Osteoblast (primary cell): ENCODE measurements around the gene SYNE3. TPM values are rescaled to one million over a fixed set of nuclear protein-coding genes. Genes with fewer than 3 reads are reported as not detected.

ENCODE experiments used
- DNase-seq: peaks from one replicate; pipeline ENCODE4 v3.0.0; 2011; ENCODE audit warnings: low spot score, mixed read lengths; ENCODE audit not compliant: insufficient read length; ENCODE audit errors: missing footprints
- H2AFZ ChIP-seq: 2 replicates; pipeline ENCODE4 v1.6.0; 2011; ENCODE audit warnings: mild to moderate bottlenecking, low read length
- H3K27ac ChIP-seq: 2 replicates; pipeline ENCODE4 v1.5.1; 2011; ENCODE audit warnings: mild to moderate bottlenecking, low read depth, low read length, moderate library complexity
- H3K27me3 ChIP-seq: 2 replicates; pipeline ENCODE4 v1.6.0; 2012; ENCODE audit warnings: mild to moderate bottlenecking, control low read depth, inconsistent platforms, low read length, moderate library complexity; ENCODE audit not compliant: insufficient read depth
- H3K36me3 ChIP-seq: 2 replicates; pipeline ENCODE4 v1.5.1; 2011; ENCODE audit warnings: mild to moderate bottlenecking, low read length, control low read depth, moderate library complexity; ENCODE audit not compliant: insufficient read depth
- H3K4me1 ChIP-seq: 2 replicates; pipeline ENCODE4 v1.5.1; 2011; ENCODE audit warnings: mild to moderate bottlenecking, low read length, control low read depth, moderate library complexity; ENCODE audit not compliant: insufficient read depth
- H3K4me2 ChIP-seq: 2 replicates; pipeline ENCODE4 v1.6.0; 2011; ENCODE audit warnings: mild to moderate bottlenecking, low read length; ENCODE audit not compliant: insufficient read depth
- H3K4me3 ChIP-seq: fragments of 200-600 bp; sonication (generic); 3 replicates; pipeline ENCODE4 v1.5.1; 2012; ENCODE audit warnings: mild to moderate bottlenecking, low read length, inconsistent platforms; ENCODE audit not compliant: insufficient read depth
- H3K79me2 ChIP-seq: 2 replicates; pipeline ENCODE4 v1.6.0; 2012; ENCODE audit warnings: mild to moderate bottlenecking, low read length, control low read depth, inconsistent platforms; ENCODE audit not compliant: insufficient read depth
- H3K9me3 ChIP-seq: 2 replicates; pipeline ENCODE4 v1.5.1; 2011; ENCODE audit warnings: low read depth, low read length, control low read depth
- H4K20me1 ChIP-seq: 2 replicates; pipeline ENCODE4 v1.6.0; 2012; ENCODE audit warnings: mild to moderate bottlenecking, low read length, control low read depth; ENCODE audit not compliant: insufficient read depth
- CTCF ChIP-seq: IDR thresholded peaks from 2 replicates; pipeline ENCODE4 v1.5.1; 2011; ENCODE audit warnings: mild to moderate bottlenecking, low read depth, low read length, moderate library complexity; ENCODE audit errors: extremely low read depth
- total RNA-seq: library from RNA; depleted of rRNA; stranded (reverse); fragments of >200 nt; gene quantifications from 2 replicates; pipeline ENCODE4 v1.2.3, GENCODE V29; 2012

SYNE3 gene
- total RNA-seq, 1 donor, result 23.9 TPM

- H3K4me3 ChIP-seq, result no peak overlapping the region
- H3K9me3 ChIP-seq, result no peaks in the 10 kb centered on the region
- peaks cover 19% of the 10 kb centered on the region for H3K4me1 ChIP-seq
- TF ChIP-seq CTCF, result no peak
- peaks cover 12% of the 10 kb centered on the region for H3K79me2 ChIP-seq
- no peak for DNase-seq
- no peaks in the 10 kb centered on the region for H4K20me1 ChIP-seq
- H3K36me3 ChIP-seq, result no peaks in the 10 kb centered on the region
- no peak overlapping the region for H2AFZ ChIP-seq
- no peak overlapping the region for H3K27ac ChIP-seq
- no peaks in the 10 kb centered on the region for H3K27me3 ChIP-seq
- no peak overlapping the region for H3K4me2 ChIP-seq
These were observed 29.4 kb downstream of the SYNE3 start for GRCh38 chr14:95486875-95487668.

- Histone ChIP-seq H3K27ac (no peak overlapping the region), H3K9me3 (no peaks in the 10 kb centered on the region), H3K4me3 (no peak overlapping the region), H3K4me2 (no peak overlapping the region), H3K4me1 (peaks cover 22% of the 10 kb centered on the region), H3K79me2 (peaks cover 6% of the 10 kb centered on the region), H4K20me1 (no peaks in the 10 kb centered on the region), H3K27me3 (no peaks in the 10 kb centered on the region), H2AFZ (no peak overlapping the region), H3K36me3 (no peaks in the 10 kb centered on the region)
- no peak for DNase-seq
- no peak for TF ChIP-seq CTCF
These were observed 31.1 kb downstream of the SYNE3 start for GRCh38 chr14:95485222-95485819.

- Histone ChIP-seq H3K4me3 (no peak overlapping the region), H2AFZ (no peak overlapping the region), H3K27me3 (no peaks in the 10 kb centered on the region), H3K79me2 (peaks cover 6% of the 10 kb centered on the region), H3K9me3 (no peaks in the 10 kb centered on the region), H3K36me3 (no peaks in the 10 kb centered on the region), H3K4me1 (peaks cover 30% of the 10 kb centered on the region), H3K4me2 (no peak overlapping the region), H3K27ac (no peak overlapping the region), H4K20me1 (no peaks in the 10 kb centered on the region)
- no peak for DNase-seq
- no peak for TF ChIP-seq CTCF
These were observed 32.2 kb downstream of the SYNE3 start for GRCh38 chr14:95484296-95484695.
